ENCODE data around the gene DAG1.

DAG1 gene

DNA sequence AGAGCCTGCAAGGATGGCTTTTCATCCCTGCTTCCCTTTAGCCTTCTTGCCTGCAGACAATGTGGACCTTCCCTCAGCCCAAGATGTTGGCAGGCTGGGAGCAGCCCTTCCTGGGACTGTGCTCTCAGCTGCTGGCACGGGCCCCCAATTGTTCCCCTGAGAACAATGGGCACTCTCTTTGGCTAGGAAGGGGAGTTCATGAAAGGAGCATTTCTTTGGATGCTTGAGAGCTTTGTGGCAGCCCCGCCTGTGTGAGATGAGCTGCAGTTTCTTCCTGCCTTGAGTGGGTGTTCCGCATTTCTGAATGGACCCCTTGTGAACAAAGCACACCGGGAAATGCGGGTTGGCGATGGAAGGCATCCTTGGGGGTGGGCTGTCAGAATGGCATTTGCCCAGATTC is 49.2 kb downstream of the DAG1 start:
- DNase-seq: no peak

DNA sequence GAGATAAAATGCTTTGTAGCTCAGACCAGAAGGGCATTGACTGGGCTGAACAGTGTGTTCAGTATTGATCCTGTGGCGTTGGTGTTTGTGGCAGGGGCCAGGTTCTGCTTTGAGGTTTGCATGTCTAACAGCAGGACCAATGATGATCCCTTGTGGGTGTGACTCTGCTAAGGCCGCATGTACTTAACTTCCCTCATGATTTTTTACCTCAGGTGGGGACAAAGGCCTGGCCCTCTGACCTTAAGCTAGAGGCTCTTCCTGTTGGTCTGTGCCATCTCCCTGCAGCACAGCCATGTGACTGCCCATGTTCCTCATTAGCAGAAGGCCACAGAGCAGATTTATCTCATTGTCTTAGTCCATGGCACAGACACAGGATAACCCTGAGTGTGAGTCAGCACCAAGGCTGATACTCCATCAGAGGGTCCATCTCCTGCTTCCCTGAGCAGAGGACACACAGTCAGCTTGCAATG is 49.9 kb downstream of the DAG1 start:
- DNase-seq: no peak

DNA sequence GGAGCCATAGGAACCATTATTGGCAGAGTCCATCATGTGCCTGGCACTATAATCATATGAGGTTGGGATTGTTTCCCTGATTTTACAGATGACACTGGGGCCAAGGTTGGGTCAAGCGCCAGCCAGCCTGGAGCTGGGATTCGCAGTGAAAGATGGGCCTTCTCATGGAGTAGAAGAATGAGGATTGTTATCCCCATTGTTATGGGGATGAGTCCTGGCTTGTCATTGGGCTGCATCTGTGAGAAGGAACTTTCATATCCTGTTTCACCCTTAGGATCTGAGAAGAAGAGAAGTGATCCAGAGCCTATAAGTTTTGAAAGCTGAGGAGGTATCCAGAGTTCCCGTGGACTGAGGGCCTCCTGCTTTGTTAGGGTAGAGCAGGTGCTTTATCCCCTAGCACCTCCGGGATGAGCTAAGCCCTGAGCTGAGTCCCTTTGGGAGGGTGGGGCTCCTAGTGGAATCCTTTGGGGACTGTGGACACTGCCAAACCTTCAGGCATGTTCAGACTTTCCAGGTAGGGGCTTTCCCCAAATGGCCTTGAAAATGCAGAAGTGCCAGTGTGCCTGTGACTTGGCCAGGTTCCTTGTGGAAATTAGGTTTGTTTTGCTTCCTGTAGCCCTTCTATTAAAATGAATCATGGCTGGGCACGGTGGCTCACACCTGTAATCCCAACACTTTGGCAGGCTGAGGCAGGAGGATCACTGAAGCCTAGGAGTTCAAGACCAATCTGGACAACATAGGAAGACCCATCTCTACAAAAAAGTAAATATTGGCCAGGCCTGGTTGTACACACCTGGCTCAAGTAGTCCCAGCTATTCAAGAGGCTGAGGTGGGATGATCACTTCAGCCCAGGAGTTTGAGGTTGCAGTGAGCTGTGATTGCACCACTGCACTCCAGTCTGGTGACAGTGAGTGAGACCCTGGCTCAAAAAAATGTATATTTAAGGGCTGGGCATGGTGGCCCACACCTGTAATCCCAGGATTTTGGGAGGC is 54.0 kb downstream of the DAG1 start:
- no peak for DNase-seq

DNA sequence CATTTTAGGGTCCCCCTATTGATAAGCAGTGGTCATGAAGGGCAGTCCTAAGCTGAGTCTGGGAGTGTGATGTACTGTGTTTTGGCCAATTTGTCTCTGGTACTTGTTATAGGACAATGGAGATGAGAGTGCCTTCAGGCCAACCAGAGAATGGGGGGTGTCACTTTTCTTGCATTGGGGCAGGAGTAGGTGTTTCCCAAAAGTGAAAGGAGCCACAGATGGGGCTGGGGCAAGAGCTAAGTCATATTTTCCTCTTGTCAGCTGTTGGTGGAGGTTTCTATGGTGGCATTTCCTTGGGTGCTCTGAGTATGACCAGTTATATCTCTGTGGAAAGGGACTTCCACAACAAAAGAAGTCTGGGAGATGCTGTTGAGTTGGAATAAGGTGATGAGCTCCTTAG is 59.5 kb downstream of the DAG1 start:
- no peak for DNase-seq

DNA sequence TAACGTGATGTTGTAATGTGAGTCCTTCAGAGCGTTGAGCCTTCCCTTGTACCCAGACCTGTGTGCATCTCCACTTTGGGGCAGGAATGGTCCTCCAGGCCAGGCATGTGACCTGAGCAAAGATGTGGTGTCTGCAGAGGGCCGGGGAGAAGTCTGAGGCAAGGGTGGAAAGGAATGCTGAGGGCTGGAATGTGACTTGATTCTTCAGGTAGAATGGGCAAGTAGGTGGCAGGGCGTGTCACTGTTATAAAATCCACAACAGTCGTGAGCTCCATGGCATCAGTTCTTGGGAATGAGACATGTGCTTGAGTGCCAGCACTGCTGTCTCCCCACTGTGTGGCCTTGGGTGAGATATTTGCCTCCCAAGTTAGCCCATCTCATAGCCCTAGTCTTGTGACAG is 60.2 kb downstream of the DAG1 start:
- no peak for DNase-seq

DNA sequence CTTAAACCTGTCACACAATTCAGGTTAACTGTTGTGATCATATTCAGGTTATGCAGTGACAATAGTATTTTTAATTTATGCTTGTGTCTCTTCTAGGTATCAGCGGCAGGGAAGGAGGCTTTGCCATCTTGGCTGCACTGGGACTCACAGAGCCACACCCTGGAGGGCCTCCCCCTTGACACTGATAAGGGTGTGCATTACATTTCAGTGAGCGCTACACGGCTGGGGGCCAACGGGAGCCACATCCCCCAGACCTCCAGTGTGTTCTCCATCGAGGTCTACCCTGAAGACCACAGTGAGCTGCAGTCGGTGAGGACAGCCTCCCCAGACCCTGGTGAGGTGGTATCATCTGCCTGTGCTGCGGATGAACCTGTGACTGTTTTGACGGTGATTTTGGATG is 60.6 kb downstream of the DAG1 start:
- no peak for DNase-seq

DNA sequence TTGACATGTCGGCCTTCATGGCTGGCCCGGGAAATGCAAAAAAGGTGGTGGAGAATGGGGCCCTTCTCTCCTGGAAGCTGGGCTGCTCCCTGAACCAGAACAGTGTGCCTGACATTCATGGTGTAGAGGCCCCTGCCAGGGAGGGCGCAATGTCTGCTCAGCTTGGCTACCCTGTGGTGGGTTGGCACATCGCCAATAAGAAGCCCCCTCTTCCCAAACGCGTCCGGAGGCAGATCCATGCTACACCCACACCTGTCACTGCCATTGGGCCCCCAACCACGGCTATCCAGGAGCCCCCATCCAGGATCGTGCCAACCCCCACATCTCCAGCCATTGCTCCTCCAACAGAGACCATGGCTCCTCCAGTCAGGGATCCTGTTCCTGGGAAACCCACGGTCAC is 61.2 kb downstream of the DAG1 start:
- no peak for DNase-seq

DNA sequence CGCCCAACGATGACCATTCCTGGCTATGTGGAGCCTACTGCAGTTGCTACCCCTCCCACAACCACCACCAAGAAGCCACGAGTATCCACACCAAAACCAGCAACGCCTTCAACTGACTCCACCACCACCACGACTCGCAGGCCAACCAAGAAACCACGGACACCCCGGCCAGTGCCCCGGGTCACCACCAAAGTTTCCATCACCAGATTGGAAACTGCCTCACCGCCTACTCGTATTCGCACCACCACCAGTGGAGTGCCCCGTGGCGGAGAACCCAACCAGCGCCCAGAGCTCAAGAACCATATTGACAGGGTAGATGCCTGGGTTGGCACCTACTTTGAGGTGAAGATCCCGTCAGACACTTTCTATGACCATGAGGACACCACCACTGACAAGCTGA is 61.6 kb downstream of the DAG1 start:
- DNase-seq: no peak

DNA sequence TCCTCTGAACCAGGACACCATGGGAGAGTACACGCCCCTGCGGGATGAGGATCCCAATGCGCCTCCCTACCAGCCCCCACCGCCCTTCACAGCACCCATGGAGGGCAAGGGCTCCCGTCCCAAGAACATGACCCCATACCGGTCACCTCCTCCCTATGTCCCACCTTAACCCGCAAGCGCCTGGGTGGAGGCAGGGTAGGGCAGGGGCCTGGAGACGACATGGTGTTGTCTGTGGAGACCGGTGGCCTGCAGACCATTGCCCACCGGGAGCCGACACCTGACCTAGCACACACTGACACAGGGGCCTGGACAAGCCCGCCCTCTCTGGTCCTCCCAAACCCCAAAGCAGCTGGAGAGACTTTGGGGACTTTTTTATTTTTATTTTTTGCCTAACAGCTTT is 63.0 kb downstream of the DAG1 start:
- no peak for DNase-seq

DNA sequence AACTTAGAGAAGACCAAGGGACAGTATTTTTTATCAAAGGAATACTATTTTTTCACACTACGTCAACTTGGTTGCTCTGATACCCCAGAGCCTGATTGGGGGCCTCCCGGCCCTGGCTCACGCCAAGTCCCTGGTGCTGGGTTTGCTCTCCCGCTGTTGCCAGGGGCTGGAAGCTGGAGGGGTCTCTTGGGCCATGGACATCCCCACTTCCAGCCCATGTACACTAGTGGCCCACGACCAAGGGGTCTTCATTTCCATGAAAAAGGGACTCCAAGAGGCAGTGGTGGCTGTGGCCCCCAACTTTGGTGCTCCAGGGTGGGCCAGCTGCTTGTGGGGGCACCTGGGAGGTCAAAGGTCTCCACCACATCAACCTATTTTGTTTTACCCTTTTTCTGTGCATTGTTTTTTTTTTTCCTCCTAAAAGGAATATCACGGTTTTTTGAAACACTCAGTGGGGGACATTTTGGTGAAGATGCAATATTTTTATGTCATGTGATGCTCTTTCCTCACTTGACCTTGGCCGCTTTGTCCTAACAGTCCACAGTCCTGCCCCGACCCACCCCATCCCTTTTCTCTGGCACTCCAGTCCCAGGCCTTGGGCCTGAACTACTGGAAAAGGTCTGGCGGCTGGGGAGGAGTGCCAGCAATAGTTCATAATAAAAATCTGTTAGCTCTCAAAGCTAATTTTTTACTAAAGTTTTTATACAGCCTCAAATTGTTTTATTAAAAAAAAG is 63.9 kb downstream of the DAG1 start:
- no peak for DNase-seq

DNA sequence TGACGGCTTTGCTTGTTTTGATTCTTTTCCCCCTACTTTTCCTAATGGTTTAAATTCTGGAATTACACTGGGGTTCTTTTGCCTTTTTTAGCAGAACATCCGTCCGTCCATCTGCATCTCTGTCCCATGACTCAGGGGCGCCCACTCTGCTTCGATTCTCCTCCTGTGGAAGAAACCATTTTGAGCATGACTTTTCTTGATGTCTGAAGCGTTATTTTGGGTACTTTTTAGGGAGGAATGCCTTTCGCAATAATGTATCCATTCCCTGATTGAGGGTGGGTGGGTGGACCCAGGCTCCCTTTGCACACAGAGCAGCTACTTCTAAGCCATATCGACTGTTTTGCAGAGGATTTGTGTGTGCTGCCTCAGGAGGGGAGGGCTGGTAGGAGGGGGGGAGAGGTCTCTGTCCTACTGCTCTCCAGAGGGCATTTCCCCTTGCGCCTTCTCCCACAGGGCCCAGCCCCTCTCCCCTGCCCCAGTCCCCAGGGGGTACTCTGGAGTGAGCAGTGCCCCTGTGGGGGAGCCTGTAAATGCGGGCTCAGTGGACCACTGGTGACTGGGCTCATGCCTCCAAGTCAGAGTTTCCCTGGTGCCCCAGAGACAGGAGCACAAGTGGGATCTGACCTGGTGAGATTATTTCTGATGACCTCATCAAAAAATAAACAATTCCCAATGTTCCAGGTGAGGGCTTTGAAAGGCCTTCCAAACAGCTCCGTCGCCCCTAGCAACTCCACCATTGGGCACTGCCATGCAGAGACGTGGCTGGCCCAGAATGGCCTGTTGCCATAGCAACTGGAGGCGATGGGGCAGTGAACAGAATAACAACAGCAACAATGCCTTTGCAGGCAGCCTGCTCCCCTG is 64.7 kb downstream of the DAG1 start:
- peak; percentile 50 for DNase-seq

DNA sequence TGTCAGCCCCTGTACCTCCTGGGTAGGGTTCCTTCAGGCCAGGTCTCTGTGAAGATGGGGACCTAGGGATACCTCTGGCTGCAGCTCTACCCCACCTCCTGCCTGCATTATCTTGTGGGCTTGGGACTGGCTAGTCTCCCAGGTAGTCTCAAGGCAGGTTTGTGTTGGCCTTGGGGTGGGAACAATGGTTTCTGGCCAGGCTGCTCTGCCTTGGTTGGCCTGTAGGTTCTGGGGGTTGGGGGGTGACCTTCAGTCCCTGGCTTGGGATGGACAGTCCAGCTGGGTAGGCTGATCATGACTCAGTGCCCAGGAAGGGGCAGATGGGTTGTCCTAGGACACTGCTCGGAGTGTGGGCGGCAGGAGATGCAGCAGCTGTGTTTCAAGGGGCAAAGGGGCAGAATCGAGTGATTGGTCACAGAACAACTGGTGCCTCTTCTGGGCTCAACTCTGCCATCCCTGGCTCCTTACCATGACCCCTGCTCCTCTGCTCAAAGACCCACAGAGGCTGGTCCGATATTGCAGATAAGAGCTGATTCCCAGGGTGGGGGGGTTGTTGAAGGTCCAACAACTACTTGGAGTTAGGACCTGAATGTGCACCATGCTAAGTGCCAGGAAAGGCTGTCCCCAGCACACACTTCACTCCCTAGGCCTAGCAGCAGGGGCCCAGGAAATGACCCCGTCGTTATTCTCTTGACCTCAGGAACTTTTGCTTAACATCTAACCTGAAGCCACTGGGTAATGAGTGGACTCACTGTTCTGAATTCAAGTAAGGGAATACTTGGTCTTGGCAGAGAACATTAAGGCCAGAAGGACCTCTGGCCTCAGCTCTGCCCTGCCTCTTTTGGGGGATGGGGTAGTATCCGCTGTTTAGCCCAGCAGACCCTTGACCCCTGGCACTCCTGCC is 66.2 kb downstream of the DAG1 start:
- no peak for DNase-seq

DNA sequence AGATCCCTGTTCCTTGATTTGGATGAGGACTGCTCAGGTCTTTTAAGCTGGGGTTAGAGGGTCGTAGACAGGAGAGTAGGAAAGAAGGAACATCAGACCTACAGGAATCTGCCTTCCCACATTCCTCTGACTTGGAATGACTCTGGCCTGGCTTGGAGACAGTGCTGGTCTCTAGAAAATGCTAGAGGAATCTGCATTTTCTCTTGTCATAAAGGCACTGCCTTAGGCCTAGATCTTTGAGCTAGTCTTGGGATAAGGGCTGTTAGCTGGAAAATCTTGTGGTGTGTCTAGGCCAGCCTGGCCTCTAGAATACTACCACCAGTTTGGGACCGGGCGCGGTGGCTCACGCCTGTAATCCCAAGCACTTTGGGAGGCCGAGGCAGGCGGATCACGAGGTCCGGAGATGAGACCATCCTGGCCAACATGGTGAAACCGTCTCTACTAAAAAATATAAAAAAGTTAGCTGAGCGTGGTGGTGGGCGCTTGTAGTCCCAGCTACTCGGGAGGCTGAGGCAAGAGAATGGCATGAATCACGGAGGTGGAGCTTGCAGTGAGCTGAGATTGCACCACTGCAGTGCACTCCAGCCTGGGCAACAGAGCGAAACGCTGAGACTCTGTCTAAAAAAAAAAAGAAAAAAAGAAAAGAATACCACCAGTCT is 66.9 kb downstream of the DAG1 start:
- no peak for DNase-seq

DNA sequence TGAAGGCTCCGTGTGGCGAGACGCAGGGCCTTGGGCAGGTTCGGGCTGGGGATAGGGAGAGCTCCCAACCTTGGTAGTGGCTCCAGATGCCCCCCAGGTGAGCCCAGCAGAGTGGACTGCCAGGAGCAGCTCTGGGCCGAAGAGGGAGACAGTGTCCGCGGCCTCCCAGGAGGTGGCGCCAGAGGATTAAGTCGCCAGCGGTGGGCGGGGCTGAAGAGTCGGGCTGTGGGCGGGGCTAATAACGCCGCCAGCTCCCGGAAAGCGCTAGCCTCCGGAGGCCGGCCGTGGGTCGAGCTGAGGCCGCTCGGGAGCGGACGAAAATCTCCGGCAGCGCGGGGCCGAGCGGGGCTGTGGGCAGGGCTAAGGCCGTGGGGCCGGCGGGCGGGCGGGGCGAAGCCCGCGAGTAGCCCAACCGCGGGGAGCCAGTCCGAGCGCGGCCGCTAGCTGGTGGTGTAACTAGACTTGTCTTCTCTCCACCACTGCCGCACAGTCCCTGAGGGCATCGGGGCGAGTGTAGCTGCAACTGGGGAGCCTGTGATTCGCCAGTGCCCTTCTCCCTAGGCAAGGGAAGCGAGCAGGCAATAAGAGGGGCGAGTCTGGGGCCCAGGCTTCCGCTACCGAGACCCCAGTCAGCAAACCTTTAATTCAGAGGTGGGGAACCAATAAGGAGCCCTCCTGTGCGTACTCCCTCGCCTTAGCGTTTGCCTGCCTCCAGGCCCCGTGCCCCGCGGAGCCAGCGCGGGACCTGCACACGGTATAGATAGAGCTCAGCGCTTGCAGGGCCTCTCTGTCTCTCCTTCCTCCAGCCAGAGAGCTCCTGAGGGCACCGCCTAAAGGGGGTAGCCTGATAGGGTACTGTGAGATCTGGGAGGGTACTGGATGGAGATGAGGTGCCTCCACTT is 69.8 kb downstream of the DAG1 start:
- peak; percentile 88 for DNase-seq

DNA sequence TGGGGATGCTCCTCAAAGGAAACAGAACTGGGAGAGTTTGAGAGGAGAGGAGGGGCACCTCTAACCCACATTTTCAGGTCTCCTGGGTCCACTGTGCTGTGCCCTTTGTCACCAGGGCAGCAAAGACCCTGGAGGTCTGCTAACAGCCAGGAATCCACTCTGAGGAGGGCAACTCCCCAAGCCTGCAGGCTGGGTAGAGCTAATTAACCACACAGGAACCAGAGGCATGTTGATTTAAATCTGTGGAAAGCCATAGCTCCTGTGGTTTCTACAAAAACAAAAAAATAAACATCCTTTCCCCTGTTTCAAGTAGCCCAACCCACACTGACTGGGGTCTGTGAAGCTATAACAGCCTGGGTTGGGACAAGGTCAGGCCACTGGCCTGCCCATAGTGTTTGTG is 82.0 kb downstream of the DAG1 start:
- no peak for DNase-seq

DNA sequence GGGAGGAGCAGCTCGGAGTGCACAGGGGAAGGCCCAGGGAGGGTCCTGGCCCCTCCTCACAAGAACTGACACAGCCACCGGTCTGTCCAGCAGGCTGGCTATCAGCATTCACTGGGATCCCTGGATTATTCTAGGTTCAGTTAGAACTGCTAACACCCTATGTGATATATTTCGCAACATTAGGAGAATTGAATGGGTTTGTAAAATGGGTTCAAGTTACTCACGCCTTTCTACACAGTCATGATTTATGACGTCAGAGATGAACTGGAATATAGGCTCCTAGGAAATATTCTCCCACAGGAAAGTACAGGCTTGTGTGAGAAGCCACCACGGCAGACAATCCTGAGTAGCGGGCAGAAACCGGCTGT is 83.2 kb downstream of the DAG1 start:
- DNase-seq: no peak

DNA sequence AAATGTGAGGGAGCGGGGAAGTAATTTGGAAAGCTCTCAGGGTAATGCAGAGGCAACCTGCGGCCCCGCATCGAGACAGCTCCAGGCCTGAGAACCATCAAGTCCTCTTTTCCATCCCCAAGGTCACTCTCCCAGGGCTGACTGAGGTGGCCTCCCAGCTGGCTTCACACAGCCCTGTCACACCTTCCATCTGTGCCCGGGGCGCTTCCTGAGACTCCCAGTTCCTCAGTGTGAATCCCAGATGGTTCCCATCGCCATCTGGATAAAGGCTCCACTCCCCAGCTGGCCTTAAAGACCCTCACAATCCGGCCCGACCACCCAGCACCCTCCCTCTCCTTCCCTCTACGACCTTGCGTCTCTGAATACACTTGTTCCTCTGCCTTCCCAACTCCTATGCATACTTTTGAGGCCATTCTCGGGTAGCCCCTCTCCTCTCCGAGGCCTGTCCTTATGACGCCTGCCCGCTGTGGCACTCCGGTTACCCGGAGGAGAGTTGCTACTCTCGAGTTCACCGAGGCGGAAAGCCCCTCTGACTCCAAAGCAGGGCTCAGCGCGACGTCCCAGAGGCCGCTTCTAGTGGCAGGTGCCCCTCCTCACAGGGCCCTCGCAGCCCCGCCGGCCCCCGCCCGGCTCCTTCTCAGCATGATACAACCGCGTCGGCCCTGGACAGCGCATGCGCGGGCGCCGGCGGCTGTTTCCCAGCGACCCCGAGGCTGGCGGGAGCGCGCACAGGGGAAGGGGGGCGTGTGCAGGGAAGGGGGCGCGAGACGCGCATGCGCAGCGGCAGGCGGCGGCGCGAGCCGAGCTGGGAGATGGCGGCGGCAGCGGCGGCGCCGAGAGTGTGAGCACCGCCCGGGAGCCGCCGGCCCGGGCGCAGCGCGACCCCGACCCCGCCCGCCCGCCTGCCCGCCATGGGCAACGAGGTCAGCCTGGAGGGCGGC is 83.9 kb downstream of the DAG1 start, which contains the start of gene BSN:
BSN (plus strand) TSS at position 786 of the 941 bp plus-strand sequence; CDS start at position 912, 126 bp downstream.
- DNase-seq: peak; percentile 71

DNA sequence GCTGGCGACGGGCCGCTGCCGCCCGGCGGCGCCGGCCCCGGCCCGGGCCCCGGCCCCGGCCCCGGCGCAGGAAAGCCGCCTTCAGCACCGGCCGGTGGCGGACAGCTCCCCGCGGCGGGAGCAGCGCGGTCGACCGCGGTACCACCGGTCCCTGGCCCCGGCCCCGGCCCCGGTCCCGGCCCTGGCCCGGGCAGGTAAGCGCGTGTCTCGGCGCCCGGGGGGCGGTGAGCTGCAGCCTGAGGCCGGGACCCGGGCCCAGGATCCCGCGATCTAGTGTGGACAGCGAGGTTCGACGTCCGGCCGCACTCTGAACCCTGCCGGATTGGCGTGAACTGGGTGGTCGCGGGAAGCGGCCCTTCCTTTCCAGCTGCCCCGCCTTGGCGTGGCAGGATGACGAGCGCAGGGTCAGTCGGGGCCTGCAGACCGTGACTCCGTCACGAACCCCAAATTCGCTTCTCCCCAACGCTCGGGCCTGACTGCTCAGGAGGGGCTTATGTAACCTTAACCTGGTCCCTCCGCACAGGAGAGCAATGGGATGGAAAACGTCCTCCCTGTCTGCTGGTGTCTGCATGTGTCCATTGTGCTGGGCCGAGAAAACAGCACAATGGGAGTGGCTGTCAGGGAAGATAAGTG is 84.7 kb downstream of the DAG1 start:
- DNase-seq: no peak

Data from kidney glomerular epithelial cell (primary cell).